ENCODE measurements around the gene PTAFR.

Gene PTAFR

DNA sequence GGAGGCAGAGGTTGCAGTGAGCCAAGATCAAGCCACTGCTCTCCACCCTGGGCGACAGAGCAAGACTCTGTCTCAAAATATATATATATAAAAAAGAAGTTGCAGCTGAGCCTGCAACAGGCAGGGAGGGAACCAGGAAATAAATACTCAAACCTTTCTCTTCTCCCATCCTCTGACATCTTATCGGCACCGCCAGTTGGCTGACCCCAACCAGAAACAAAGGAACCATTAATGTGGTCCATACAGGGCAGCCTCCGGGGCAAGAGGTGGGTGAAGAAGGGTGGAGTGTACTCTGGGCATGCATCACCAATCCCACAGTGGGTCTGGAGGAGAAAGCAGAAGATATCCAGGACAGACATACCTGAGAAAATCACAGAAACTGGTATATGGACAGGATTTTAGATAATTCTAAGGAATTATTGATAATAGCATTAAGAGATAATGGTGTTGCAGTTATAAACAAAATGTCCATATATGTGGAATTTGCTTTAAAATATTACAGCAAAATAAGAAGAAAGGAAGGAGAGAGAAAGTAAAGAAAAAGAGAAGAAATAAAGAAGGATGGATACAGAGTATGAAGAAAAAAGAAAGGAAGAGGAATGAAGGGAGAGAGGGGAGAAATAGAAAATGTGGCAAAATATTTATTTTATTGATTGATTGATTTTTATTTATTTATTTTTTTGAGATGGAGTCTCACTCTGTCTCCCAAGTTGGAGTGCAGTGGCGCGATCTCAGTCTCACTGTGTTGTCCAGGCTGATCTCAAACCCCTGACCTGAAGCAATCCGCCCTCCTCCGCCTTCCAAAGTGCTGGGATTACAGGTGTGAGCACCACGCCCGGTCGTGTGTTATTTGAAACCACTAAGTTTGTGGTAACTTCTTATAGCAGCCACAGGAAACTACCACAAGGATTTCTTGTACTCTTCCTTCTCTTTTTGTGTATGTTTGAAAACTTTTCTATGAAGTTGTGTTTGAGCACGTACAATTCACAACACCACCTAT, 4.1 kb upstream of the PTAFR start:
- Histone ChIP-seq H3K4ac (ENCODE audit: low read depth in 1 of 2, low read length in 2 of 2) (no peak overlapping the region), H2AFZ (ENCODE audit: low read depth, low read length) (no peak overlapping the region), H3K4me2 (ENCODE audit: low read length, poor library complexity, severe bottlenecking) (no peak overlapping the region), H3K14ac (ENCODE audit: low read length in 2 of 2) (no peak overlapping the region), H3K9me3 (ENCODE audit: control insufficient read depth, low read length) (no peaks in the 10 kb centered on the region), H3K9ac (ENCODE audit: low read length) (no peak overlapping the region), H2AK5ac (ENCODE audit: low read length, severe bottlenecking) (no peak overlapping the region), H3K4me3 (ENCODE audit: insufficient read depth in 1 of 2, low read depth in 1 of 2, low read length in 2 of 2) (no peak overlapping the region), H3K27me3 (ENCODE audit: control insufficient read depth in 1 of 2, insufficient read depth in 1 of 2, low read length in 2 of 2) (peaks cover 0 to 15% of the 10 kb centered on the region in 2 experiments), H3K4me1 (ENCODE audit: control insufficient read depth, insufficient read depth, low read depth, low read length) (peaks cover 3% of the 10 kb centered on the region), H2BK120ac (ENCODE audit: low read depth, low read length) (no peak overlapping the region), H3K36me3 (ENCODE audit: control insufficient read depth in 1 of 2, insufficient read depth in 2 of 2, low read depth in 1 of 2, low read length in 2 of 2) (no peaks in the 10 kb centered on the region), H3K23ac (ENCODE audit: low read length in 2 of 2) (no peak overlapping the region), H3K27ac (ENCODE audit: low read length, poor library complexity, severe bottlenecking) (no peak overlapping the region), H4K8ac (ENCODE audit: low read length) (no peak overlapping the region), H2BK5ac (ENCODE audit: low read depth, low read length, poor library complexity, severe bottlenecking) (no peak overlapping the region), H2BK12ac (ENCODE audit: low read length in 2 of 2) (no peak overlapping the region), H4K91ac (ENCODE audit: low read length) (no peak overlapping the region), H3K79me1 (replicated peaks; ENCODE audit: low read length, poor library complexity, severe bottlenecking) (no peaks in the 10 kb centered on the region), H3K18ac (ENCODE audit: low read depth in 1 of 2, low read length in 2 of 2) (no peak overlapping the region), H2BK15ac (ENCODE audit: low read depth, poor library complexity, severe bottlenecking) (no peak overlapping the region)
- no peak for DNase-seq
- WGBS, result 95% methylated on average over 11 of the region's 12 CpGs

DNA sequence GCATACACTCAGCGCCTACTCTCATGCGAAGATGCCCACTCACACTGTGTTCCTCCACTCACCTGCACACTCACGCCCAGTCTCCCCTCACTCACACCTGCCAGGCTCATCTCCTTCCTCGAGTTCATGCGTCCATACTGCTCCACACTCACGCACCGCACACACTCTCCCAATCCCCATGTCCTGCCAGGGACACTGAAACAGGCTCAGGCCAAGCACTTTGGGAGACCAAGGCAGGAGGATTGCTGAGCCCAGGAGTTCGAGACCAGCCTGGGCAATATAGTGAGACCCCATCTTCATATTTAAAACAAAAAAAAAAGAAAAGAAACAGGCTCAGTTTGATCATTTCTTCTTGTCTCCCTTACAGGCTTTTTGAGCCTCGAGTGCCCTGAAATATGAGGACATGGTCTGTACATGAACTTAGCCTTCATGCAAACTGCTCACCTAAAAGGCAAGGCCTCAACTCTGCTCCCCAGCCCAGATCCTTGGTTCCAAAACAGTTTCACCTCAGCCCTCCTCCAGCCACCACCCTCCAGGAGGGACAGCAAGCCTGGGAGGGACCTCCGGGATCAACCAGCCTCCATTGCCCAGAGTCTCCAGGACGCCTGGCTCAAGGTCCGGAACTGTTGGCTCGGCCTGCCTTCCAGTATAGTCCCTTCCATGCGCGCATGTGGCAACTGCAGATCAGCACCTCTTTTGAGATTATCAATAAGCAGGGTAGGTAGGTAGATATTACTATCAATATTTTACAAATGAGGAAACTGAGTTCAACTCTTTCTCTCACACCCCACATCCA, 2.4 kb upstream of the PTAFR start:
- H4K91ac ChIP-seq (ENCODE audit: low read length), result no peak overlapping the region
- no peak overlapping the region for H3K4me2 ChIP-seq (ENCODE audit: low read length, poor library complexity, severe bottlenecking)
- no peak overlapping the region for H3K27ac ChIP-seq (ENCODE audit: low read length, poor library complexity, severe bottlenecking)
- no peak overlapping the region for H2AK5ac ChIP-seq (ENCODE audit: low read length, severe bottlenecking)
- no peaks in the 10 kb centered on the region for H3K9me3 ChIP-seq (ENCODE audit: control insufficient read depth, low read length)
- no peak overlapping the region for H2BK15ac ChIP-seq (ENCODE audit: low read depth, poor library complexity, severe bottlenecking)
- H3K18ac ChIP-seq (ENCODE audit: low read depth in 1 of 2, low read length in 2 of 2), result no peak overlapping the region
- no peaks in the 10 kb centered on the region for H3K79me1 ChIP-seq (replicated peaks; ENCODE audit: low read length, poor library complexity, severe bottlenecking)
- DNase-seq, result no peak
- H3K4me1 ChIP-seq (ENCODE audit: control insufficient read depth, insufficient read depth, low read depth, low read length), result peaks cover 5% of the 10 kb centered on the region
- no peak overlapping the region for H3K4me3 ChIP-seq (ENCODE audit: insufficient read depth in 1 of 2, low read depth in 1 of 2, low read length in 2 of 2)
- no peaks in the 10 kb centered on the region for H3K36me3 ChIP-seq (ENCODE audit: control insufficient read depth in 1 of 2, insufficient read depth in 2 of 2, low read depth in 1 of 2, low read length in 2 of 2)
- H2BK120ac ChIP-seq (ENCODE audit: low read depth, low read length), result no peak overlapping the region
- no peak overlapping the region for H2AFZ ChIP-seq (ENCODE audit: low read depth, low read length)
- peak overlapping the region in 1 of 2 experiments; percentile 2 for H3K14ac ChIP-seq (ENCODE audit: low read length in 2 of 2)
- H3K9ac ChIP-seq (ENCODE audit: low read length), result no peak overlapping the region
- H3K27me3 ChIP-seq (ENCODE audit: control insufficient read depth in 1 of 2, insufficient read depth in 1 of 2, low read length in 2 of 2), result peaks cover 0 to 15% of the 10 kb centered on the region in 2 experiments
- H2BK5ac ChIP-seq (ENCODE audit: low read depth, low read length, poor library complexity, severe bottlenecking), result no peak overlapping the region
- WGBS, result 92% methylated on average over 10 of the region's 15 CpGs
- no peak overlapping the region for H3K23ac ChIP-seq (ENCODE audit: low read length in 2 of 2)
- H4K8ac ChIP-seq (ENCODE audit: low read length), result no peak overlapping the region
- no peak overlapping the region for H3K4ac ChIP-seq (ENCODE audit: low read depth in 1 of 2, low read length in 2 of 2)
- no peak overlapping the region for H2BK12ac ChIP-seq (ENCODE audit: low read length in 2 of 2)

DNA sequence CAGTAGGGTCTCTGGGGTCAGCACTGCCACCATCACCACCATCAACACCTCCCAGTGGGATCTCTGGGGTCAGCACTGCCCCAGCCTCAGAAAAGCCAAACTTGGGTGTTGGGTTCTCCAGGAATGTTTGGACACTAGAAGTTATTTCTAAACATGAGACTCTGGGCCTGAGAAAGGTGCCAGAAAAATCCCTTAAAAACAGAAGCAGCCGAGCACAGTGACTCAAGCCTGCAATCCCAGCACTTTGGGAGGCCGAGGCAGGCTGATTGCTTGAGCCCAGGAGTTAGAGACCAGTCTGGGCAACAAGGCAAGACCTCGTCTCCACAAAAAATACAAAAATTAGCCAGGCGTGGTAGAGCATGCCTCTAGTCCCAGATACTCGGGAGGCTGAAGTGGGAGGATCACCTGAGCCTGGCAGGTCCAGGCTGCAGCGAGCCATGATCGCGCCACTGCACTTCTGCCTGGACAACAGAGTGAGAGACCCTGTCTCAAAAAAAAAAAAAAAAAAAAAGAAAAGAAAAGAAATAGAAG, 470 bp downstream of the PTAFR start:
- Histone ChIP-seq H4K8ac (ENCODE audit: low read length) (no peak overlapping the region), H2BK12ac (ENCODE audit: low read length in 2 of 2) (no peak overlapping the region), H2AK5ac (ENCODE audit: low read length, severe bottlenecking) (no peak overlapping the region), H3K27me3 (ENCODE audit: control insufficient read depth in 1 of 2, insufficient read depth in 1 of 2, low read length in 2 of 2) (peaks cover 0 to 15% of the 10 kb centered on the region in 2 experiments), H2BK5ac (ENCODE audit: low read depth, low read length, poor library complexity, severe bottlenecking) (no peak overlapping the region), H3K9ac (ENCODE audit: low read length) (no peak overlapping the region), H3K18ac (ENCODE audit: low read depth in 1 of 2, low read length in 2 of 2) (no peak overlapping the region), H3K27ac (ENCODE audit: low read length, poor library complexity, severe bottlenecking) (no peak overlapping the region), H3K23ac (ENCODE audit: low read length in 2 of 2) (no peak overlapping the region), H2AFZ (ENCODE audit: low read depth, low read length) (no peak overlapping the region), H4K91ac (ENCODE audit: low read length) (no peak overlapping the region), H3K36me3 (ENCODE audit: control insufficient read depth in 1 of 2, insufficient read depth in 2 of 2, low read depth in 1 of 2, low read length in 2 of 2) (no peaks in the 10 kb centered on the region), H3K79me1 (replicated peaks; ENCODE audit: low read length, poor library complexity, severe bottlenecking) (no peaks in the 10 kb centered on the region), H3K4ac (ENCODE audit: low read depth in 1 of 2, low read length in 2 of 2) (no peak overlapping the region), H3K9me3 (ENCODE audit: control insufficient read depth, low read length) (no peaks in the 10 kb centered on the region), H3K4me1 (ENCODE audit: control insufficient read depth, insufficient read depth, low read depth, low read length) (peaks cover 2% of the 10 kb centered on the region), H3K4me3 (ENCODE audit: insufficient read depth in 1 of 2, low read depth in 1 of 2, low read length in 2 of 2) (no peak overlapping the region), H2BK15ac (ENCODE audit: low read depth, poor library complexity, severe bottlenecking) (no peak overlapping the region), H3K4me2 (ENCODE audit: low read length, poor library complexity, severe bottlenecking) (no peak overlapping the region), H2BK120ac (ENCODE audit: low read depth, low read length) (no peak overlapping the region), H3K14ac (ENCODE audit: low read length in 2 of 2) (no peak overlapping the region)
- WGBS, result 89% methylated on average over 8 of the region's 8 CpGs
- no peak for DNase-seq

DNA sequence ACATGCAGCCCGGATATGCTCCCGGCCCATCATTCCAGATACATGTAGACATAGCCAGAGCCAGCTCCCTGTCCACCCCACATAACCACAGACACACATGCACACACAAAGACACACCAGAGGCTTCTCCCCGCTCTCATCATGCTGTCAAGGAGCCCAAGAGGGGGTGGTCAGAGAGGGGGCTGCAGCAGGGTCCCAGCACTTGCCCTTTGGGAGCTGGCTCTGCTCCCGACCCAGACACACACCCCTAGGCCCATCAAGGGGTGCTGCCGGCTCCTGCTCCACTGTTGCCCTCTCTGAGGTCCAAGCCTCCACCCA, 2.6 kb downstream of the PTAFR start:
- Histone ChIP-seq H3K14ac (ENCODE audit: low read length in 2 of 2) (no peak overlapping the region), H3K27me3 (ENCODE audit: control insufficient read depth in 1 of 2, insufficient read depth in 1 of 2, low read length in 2 of 2) (peaks cover 0 to 15% of the 10 kb centered on the region in 2 experiments), H3K9ac (ENCODE audit: low read length) (peak overlapping the region; percentile 53), H2BK5ac (ENCODE audit: low read depth, low read length, poor library complexity, severe bottlenecking) (no peak overlapping the region), H2AFZ (ENCODE audit: low read depth, low read length) (peak overlapping the region; percentile 43), H3K4me3 (ENCODE audit: insufficient read depth in 1 of 2, low read depth in 1 of 2, low read length in 2 of 2) (no peak overlapping the region), H3K18ac (ENCODE audit: low read depth in 1 of 2, low read length in 2 of 2) (peak overlapping the region in 1 of 2 experiments; percentile 44), H3K27ac (ENCODE audit: low read length, poor library complexity, severe bottlenecking) (no peak overlapping the region), H2BK120ac (ENCODE audit: low read depth, low read length) (no peak overlapping the region), H4K91ac (ENCODE audit: low read length) (peak overlapping the region; percentile 11), H2BK12ac (ENCODE audit: low read length in 2 of 2) (peak overlapping the region in 1 of 2 experiments; percentile 59), H3K36me3 (ENCODE audit: control insufficient read depth in 1 of 2, insufficient read depth in 2 of 2, low read depth in 1 of 2, low read length in 2 of 2) (no peaks in the 10 kb centered on the region), H4K8ac (ENCODE audit: low read length) (peak overlapping the region; percentile 77), H3K4me2 (ENCODE audit: low read length, poor library complexity, severe bottlenecking) (no peak overlapping the region), H3K23ac (ENCODE audit: low read length in 2 of 2) (no peak overlapping the region), H3K79me1 (replicated peaks; ENCODE audit: low read length, poor library complexity, severe bottlenecking) (no peaks in the 10 kb centered on the region), H3K4ac (ENCODE audit: low read depth in 1 of 2, low read length in 2 of 2) (peak overlapping the region in 1 of 2 experiments; percentile 35), H2BK15ac (ENCODE audit: low read depth, poor library complexity, severe bottlenecking) (no peak overlapping the region), H3K9me3 (ENCODE audit: control insufficient read depth, low read length) (no peaks in the 10 kb centered on the region), H3K4me1 (ENCODE audit: control insufficient read depth, insufficient read depth, low read depth, low read length) (peaks cover 2% of the 10 kb centered on the region), H2AK5ac (ENCODE audit: low read length, severe bottlenecking) (no peak overlapping the region)
- 91% methylated on average over 1 of the region's 5 CpGs for WGBS
- no peak for DNase-seq
